Activated T-cell treated with anti-CD3 and anti-CD28 coated beads for 4 hours (primary cell): ENCODE data around the gene TERB1.
"Not testable (repeated sequence)": the region's sequence is repeated elsewhere in the genome, so short reads cannot be mapped to it uniquely, and the experiment has no call there.

Experiments
- DNase-seq: peaks from one replicate; pipeline ENCODE4 v3.0.0-alpha.2; 2020

TERB1 gene

DNA sequence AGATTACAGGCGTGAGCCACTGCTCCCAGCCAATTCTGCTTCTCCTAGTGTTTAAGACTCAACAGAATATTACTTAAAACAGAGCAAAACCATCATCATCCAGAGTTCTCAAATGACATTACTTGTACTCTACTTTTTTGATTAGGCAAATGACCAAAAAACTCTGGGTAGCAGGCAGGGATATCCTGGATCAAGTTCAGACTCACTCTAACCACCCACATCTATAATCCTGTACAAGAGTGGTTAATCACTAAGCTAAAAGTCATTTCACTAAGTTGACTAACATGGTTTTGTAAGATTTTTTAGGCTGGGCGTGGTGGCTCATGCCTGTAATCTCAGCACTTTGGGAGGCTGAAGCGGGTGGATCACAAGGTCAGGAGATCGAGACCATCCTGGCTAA lies 22.6 kb upstream of the TERB1 start:
- no peak for DNase-seq

DNA sequence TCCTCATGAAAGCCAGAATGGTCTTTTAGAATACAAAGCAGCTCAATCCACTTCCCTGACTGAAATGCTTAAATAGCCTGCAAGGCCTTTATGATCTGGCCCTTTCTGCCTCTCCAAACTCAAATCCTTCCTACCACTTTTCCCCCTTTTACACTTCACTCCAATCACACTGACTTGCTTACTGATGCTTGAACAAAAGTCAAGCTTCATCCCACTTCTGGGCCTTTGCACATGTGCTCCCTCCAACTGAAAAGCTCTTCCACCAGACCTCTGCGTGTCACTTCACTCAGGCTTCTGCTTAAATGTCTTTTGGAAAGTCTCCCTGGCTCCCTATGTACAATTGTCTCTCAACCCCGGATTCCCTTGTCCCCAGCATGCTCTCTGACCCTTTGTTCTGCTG lies 13.3 kb upstream of the TERB1 start:
- DNase-seq, result no peak

DNA sequence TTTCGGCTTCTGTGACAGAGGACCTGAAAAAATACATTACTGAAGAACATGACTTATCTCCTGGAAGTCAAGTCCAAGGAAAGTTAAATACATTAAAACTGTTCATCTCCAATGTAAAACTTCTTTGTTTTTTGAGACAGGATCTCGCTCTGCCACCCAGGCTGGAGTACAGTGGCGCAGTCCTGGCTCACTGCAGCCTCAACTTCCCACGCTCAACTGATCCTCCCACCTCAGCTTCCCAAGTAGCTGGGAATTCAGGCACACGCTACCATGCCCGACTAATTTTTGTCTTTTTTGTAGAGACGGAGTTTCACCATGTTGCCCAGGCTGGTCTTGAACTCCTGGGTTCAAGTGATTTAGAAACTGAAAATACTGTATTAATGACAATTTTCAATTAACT lies 9.7 kb upstream of the TERB1 start:
- DNase-seq, result no peak

DNA sequence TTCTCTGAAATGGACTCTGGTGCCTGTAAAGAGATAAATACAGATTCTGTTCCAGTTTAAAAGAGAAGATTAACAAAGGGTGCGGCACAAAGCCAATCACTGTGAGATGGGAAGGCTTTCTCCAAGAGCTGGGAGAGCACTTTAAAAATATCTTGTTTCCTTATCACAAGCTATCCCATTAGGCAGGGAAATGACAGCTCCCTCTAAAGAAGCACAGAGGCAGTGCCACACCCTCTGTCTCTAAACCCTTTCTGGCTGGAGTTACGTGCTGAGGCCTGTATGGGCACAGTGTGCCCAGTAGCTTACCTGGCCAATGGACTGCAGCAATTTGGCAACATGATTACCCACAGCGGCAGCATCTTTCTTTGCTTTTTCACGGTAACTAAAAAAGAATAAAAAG lies 9.0 kb upstream of the TERB1 start:
- DNase-seq, result no peak

DNA sequence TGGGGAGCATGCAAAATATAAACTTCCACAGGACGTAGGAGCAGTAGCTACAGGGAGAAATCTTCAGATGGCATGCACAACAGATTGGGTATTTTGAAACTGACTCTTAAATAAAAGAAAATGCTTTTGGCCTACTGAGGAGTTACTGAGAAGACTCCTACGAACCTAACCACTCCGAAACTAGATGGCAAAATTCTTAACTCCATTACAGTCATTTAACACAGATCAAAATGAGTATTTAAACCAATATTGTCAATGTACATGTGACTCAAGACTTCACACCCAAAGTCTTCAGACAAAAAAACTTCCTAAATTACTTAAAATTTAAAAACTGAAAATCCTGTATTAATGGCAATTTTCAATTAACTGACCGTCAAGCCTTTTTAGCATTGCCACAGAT lies 8.4 kb upstream of the TERB1 start:
- no peak for DNase-seq

DNA sequence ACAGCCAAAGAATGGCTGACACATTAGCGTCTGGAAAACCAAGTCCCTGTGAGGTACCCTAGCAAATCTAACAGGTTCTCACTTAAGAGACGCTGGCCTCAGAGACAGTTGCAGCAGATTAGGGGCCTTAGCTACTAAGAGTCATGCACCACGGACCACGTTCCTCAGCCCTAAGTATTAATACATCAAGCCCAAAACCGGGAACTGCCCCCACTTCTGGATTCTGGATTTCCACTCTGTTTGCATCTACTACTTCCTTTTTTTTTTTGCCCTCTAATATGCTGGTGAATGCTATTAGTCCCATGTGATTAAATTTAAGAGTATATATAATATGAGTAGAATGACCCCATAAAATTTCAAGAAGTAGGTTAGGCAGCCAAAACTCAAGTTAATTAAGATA lies 775 bp upstream of the TERB1 start:
- no peak for DNase-seq

DNA sequence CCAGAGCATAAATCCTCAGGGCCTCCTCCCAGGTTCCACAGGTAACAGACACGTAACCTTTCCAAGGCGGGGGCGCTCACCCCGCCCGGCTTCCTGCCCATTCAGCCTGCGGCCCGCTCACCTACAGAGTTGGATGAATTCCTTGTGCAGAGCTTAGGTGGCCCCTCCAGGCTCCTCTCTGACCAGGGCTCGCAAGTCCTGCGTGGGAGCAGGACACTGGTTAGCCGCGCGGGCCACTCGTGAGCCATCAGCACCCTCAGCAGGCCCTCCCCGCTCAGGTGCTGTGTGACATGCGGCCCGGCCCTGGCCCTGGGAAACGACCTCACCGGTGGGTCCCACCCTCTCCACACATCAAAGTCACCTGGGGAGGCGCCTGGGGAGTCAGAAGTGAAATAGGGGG lies 528 bp downstream of the TERB1 start:
- no peak for DNase-seq

DNA sequence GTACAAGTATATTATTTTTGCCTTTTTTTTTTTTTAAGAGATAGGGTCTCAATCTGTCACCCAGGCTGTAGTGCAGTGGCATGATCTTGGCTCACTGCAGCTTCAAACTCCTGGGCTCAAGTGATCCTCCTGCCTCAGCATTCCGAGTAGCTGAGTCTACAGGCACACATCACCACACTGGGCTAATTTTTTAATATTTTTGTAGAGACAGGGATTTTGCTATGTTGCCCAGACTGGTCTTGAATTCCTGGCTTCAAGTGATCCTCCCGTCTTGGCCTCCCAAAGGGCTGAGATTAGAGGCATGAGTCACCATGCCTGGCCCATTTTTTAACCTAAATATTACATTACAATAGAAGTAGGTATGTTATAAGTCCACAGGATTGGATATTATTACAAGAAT lies 3.2 kb downstream of the TERB1 start:
- no peak for DNase-seq

DNA sequence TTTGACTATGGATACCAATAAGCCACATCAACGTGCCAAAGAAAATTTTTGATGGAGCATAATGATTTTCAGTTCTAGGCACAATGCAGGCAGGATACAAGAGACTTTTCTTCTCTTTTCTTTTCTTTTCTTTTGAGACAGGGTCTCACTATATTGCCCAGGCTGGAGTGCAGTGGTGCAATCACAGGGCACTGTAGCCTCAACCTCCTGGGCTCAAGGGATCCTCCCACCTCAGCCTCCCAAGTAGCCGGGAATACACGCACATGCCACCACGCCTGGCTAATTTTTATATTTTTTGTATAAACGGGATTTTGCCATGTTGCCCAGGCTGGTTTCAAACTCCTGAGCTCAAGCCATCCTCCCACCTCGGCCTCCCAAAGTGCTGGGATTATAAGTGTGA lies 7.4 kb downstream of the TERB1 start:
- DNase-seq, result not testable (repeated sequence)

DNA sequence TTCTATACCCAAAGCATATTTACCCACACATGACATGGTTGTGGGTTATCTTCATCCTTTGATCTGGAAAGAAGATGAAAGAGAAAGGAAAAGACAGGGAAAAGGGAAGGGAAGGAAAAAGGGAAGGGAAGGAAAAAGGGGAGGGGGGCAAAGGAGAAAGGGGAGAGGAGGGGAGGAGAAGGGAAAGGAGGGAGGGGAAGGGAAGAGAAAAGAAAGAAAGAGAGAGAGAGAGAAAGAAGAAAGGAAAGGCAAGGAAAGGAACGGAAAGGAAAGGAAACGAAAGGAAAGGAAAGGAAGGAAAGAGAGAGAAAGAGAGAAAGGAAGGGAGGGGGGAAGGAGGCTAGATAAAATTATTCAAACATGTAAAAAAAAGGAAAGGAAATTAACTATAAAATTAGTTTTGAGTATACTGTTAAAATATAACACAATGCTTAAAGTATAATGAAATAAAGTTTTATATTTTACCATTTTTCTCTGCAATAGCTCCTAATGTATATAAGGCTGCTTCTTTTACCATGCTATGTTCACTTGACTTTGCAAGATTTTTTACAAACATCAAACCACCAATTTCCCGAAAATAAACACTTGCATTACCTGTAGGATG lies 11.2 kb downstream of the TERB1 start:
- DNase-seq, result no peak

DNA sequence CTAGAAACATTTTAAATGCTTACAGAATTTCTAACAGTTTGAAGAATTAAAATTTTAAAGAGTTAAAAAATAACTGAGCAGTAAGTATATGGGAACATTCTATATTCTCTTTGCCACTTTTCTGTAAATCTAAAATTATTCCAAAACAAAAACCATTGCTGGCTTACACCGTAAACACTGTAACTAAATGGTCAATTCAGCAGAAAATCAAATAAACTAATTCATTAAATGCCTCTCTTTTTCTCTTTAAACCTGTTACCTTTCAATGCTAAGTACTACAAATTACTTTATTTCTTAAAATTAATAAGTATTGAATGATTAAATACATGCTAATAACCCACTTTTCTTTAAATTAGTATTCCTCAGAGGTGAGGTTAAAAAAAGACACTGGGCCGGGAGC lies 14.0 kb downstream of the TERB1 start:
- DNase-seq, result no peak

DNA sequence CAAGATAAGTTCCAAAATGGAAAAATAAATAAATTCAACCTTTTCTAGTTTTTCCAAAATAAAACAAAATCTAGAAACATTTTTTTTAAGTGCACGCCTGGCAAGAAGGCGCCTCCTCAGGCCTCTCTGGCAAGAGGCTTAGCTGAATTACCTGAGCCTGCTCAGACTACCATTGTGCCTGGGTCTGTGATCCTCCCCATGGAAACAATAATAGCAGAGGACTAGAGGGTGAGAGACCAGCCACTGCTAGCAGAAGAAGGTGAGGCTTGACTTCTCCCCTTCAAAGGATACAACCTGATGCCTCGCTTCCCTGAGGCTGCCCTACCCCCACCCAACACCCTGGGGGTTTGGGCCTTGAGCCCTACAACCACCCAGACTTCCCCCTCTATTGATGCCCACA lies 14.8 kb downstream of the TERB1 start:
- DNase-seq, result no peak

DNA sequence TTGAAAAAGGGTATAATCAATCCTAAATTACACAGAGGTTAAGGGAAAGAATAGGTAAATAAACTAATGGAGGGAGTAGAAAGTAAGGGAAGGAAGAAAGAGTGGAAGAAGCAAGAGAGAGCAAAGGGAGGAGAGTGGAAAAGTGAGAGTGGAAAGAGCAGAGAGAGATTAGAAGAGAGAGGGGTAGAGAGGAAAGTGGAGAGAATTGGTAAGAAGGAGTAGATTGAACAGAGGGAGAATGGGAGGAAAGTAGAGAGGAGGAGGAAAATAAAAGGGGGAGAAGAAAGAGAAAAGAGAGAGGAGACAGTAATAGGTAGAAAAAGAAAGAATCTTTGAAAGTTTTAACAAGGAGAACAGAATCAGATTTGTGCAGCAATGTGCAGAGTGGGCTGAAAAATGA lies 24.9 kb downstream of the TERB1 start:
- DNase-seq, result no peak

DNA sequence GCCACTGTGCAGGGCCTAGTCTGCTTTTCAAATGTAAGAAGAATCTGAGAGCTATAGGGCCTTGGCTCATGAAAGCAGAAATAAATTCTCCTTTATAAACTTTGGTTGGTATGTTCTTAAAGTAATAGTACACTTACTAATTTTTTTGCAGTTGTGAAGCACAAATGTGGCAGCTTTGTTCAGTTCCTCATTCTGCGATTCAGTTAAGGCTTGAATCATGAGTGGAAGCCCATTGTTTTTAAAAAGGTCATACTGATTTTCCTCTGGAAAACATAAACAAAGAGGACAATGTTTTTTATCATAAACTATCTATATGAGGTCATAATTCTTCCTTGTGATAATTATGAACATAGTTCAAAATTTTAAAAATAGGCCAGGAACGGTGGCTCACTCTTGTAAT lies 26.4 kb downstream of the TERB1 start:
- DNase-seq, result no peak

DNA sequence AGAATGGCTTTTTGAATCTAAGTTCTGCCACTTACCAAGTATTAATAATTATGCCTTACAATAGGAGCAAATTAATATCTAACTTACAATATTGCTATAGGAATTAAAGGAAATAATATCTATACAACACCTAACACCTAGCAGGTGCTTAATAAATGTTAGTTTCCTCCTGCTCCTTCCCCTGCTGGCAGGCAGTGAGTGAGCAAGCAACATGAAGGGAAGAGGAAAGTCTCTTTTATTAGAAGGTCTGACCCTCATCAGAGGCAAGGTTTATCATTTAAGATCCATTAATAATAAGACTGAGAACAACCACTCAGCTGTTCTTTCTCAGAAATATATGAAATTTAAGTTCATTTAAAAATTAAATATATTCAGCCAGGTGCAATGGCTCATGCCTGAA lies 43.3 kb downstream of the TERB1 start:
- no peak for DNase-seq

DNA sequence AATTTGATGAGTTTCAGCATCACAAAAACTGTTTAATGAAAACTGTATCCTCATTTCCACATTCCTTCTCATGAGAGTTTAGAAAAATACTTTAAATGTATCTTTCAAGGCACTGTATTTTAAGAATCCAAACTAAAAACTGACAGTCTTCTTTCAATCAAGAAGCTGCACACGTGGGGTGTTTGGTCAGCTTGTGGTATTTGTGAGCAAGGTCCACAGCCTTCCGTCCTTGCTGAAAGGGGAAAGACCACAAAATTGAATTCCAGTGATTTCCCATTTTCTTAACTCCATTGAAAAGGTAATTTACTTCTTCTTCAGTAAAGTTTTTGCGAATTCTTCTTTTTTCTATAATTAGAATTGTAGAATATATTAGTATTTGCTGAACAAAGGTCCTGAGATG lies 46.6 kb downstream of the TERB1 start:
- DNase-seq, result no peak

DNA sequence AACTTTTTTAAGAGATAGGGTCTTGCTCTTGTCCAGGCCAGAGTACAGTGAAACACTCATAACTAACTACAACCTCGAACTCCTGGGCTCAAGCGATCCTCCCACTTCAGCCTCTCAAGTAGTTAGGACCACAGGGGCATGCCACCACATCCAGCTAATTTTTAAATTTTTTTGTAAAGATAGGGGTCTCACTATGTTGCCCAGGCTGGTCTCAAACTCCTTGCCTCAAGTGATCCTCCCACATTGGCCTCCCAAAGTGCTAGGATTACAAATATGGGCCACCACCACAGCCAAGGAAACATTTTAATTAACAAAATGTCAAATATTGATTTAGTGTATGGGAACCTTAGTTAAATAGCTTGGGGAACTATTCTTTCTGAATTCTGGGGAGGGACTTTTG lies 47.2 kb downstream of the TERB1 start:
- DNase-seq, result no peak

DNA sequence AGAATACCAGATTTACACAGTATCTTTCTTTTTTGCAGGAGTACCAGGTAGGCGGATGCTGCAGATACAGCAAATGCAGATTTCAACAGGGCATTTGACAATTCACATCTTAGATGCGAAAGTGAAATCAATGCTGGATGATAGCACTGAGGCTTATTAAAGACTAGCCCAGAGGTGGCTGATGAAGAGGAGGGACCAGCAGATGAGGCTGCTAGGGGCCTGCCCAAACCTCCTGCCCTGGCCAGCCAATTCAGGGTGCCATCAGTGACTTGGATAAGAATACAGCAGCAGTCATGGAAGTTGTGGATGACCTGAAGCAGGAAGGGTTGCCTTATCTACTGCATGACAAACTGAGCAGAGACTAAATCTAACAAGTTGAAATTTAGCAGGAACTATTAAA lies 48.4 kb downstream of the TERB1 start:
- no peak for DNase-seq

DNA sequence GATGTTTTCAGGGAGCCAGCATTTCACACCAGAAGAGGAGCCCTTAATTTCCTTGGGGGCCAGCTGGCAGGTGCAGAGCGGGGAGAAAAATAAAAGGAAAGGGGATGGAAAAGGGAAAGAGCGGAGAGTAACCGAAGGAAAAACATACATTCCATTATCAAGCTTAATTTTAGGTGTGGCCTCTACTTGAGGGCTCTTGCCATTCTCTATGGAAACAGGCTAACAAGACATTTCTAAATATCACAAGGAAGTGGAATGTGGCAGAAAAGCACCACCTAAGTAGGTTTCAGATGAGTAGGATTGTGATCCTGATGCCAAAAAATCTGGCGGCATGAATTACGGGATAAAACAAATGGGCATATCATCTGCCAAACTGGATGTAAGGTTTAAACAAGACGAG lies 49.0 kb downstream of the TERB1 start:
- DNase-seq, result no peak

DNA sequence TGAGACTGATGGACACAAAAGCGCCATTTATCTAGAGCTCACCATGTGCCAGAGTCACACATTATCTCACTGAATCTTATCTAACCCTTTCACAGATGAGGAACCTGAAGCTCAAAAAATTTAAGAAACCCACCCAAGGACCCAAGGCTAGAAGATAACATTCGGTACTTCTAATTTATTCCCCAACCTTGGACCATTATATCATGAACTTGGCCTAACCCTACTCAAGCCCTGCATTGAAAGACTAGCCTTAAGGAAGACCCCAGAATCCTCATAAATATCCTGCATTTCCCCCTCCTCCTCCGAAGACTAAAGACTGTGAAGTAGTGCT lies 49.4 kb downstream of the TERB1 start:
- no peak for DNase-seq

DNA sequence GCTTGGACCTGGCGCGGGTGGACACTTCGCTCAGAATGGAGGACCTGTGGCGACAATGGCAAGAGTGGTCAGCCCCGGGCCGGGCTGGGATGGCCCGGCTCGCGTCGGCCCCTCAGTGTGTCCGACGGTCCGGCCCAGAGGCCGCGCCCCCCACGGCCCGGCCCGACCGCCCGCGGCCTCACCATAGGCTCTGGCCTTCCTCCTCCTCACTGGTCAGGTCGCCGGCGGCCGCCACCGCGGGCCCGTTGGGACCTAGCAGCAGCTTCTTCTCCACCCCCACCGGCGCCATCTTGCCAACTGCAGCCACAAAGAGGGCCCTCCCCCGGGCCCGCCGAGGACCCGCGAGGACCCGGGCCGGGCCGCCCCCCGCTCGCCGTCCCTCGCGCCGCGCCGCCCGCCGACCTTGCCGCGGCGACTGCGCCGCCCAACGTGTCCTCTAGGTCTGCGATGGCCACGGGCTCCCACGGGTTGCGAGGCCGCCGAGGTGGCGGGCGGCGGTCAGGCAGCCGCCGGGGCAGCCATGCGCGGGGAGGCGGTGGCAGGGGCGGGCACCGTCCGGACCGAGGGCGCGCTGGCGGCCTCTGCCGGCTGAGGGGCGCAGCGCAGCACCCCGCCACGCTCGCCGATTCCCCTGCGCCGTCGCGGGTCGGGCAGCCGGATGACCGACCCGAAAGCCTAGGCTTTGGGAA lies 49.9 kb downstream of the TERB1 start, which contains the start of gene DYNC1LI2:
Gene DYNC1LI2 (minus strand): TSS at position 307 of the 689 bp plus-strand sequence. CDS start 18 bp downstream, at position 289.
- peak; percentile 67 for DNase-seq

DNA sequence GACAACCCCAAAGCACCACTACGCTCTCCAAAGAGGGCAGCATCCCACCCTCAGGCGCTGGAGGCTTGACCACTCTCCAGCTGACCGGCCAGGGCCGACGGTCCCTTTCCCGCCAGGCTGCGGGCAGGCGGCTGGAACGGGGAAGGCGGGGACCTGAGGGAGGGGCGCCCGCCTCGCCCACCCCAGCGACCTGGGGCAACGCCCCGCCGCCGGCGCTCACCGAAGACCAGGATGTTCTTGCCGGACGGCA lies 50.4 kb downstream of the TERB1 start:
- DNase-seq, result no peak

DNA sequence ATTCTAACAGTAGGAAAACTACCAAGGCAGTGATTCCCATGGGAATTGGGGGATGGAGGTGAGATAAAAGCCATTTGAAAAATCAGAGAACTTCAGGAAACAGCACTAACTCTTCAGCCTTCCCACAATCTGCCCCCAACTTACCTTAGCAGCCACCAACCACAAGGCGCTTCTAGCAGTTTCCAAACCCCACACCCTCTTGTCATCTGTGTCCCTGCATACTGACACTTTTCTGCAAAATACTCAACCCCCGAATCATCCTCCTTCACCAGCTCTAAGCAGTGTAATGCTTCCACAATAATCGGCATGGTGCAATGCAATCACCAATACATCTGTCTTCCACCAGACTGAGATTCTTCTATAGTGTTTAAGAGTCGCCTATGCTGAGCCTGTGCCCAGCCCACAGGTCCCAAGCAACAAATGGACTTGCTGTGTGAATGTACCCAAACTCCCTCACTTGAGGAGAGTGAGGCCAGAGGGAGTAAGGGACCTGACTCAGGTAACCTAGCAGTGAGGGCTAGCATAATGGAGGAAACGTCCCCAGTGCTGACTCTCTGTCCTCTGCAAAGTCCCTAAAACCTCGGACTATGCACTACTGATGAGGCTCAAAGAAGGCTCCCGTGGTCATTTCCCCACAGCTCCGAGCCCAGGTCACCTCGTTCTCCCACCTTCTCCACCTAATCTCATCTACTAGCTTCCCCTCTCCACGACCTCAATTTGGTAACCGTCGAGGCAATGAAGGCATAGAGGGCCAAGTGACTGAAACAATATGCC lies 50.9 kb downstream of the TERB1 start:
- no peak for DNase-seq

DNA sequence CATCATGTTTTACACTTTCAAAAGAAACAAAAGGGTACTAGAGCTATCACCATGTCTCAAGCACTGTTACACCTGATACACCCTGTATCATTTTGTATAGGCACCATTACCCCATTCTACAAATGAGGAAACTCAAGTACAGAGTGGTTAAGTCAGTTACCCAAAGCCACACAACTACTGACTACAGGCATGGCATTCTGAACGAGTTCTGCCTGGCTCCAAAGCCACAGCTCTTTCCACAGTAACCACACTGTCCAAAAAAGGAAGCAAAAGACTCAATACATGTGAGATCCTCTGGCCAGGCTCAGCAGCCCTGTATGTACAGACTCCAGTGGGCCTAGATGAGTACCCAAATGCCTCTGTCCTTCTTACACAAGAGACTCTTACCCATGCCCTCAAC lies 54.7 kb downstream of the TERB1 start:
- DNase-seq, result no peak

DNA sequence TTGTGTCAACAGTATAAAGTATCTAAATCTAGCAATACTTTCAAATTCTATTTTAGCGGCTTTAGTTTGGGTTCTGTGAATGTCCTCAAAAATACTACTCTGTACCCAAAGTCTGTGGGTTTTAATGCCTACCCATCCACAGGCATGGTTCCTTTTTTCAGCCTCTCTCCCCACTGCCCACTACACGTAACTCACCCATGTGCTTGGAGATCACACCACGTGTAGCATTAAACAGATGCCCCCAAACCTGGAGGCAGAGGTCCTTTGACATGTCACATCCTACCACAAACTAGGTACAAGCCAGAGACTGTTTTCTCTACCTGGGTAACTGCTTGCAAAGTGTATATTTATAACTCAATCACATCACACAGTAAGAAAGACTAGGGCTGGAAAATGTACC lies 55.3 kb downstream of the TERB1 start:
- DNase-seq, result no peak
